Keratinocyte (primary cell): ENCODE data around the gene FXYD5. TPM values are rescaled to one million over a fixed set of nuclear protein-coding genes. Genes with fewer than 3 reads are reported as not detected.
A peak's percentile ranks its signal among the peaks of the same experiment; 100 is the strongest.
"Not testable (repeated sequence)": the region's sequence is repeated elsewhere in the genome, so short reads cannot be mapped to it uniquely, and the experiment has no call there.

Experiments used
- DNase-seq: peaks from one replicate; pipeline ENCODE4 v3.0.0-alpha.2; 2011; ENCODE audit warnings: low read depth, missing footprints, low spot score
- FAIRE-seq: peaks from 2 replicates; lab custom pipeline; 2011; peaks lifted over from hg19 to GRCh38; lab: Jason Lieb, UNC
- H2AFZ ChIP-seq: 2 replicates; pipeline ENCODE4 v1.6.0; 2012; ENCODE audit warnings: low read length, control low read depth, inconsistent platforms; ENCODE audit not compliant: control insufficient read depth
- H3K27ac ChIP-seq: 2 replicates; pipeline ENCODE4 v1.5.1; 2011; ENCODE audit warnings: low read length; ENCODE audit not compliant: control insufficient read depth, insufficient read depth
- H3K27me3 ChIP-seq: 3 replicates; pipeline ENCODE4 v1.6.0; 2011; ENCODE audit warnings: low read length; ENCODE audit not compliant: control insufficient read depth, insufficient read depth; ENCODE audit errors: extremely low read depth
- H3K36me3 ChIP-seq, 2 experiments: 2 replicates in 1 of 2; 3 replicates in 1 of 2; pipeline ENCODE4 v1.5.1; 2011; ENCODE audit warnings: low read length in 2 of 2, mild to moderate bottlenecking in 1 of 2; ENCODE audit not compliant: control insufficient read depth in 2 of 2, insufficient read depth in 2 of 2; ENCODE audit errors: extremely low read depth in 1 of 2
- H3K4me1 ChIP-seq: 3 replicates; pipeline ENCODE4 v1.5.1; 2011; ENCODE audit warnings: low read length; ENCODE audit not compliant: control insufficient read depth, insufficient read depth; ENCODE audit errors: extremely low read depth
- H3K4me2 ChIP-seq: 3 replicates; pipeline ENCODE4 v1.6.0; 2011; ENCODE audit warnings: low read depth, low read length; ENCODE audit not compliant: control insufficient read depth, insufficient read depth; ENCODE audit errors: extremely low read depth
- H3K4me3 ChIP-seq, 3 experiments: fragments of 200-600 bp in 1 of 3; sonication (generic) in 1 of 3; 2 replicates in 2 of 3; 3 replicates in 1 of 3; pipeline ENCODE4 v1.5.1; 2011 to 2016; ENCODE audit warnings: low read length in 3 of 3, mild to moderate bottlenecking in 3 of 3, control low read depth in 2 of 3, inconsistent platforms in 1 of 3, low read depth in 1 of 3, mixed read lengths in 1 of 3, mixed run types in 1 of 3, moderate library complexity in 1 of 3; ENCODE audit not compliant: control insufficient read depth in 2 of 3, insufficient read depth in 2 of 3; ENCODE audit errors: extremely low read depth in 1 of 3
- H3K79me2 ChIP-seq: 2 replicates; pipeline ENCODE4 v1.6.0; 2012; ENCODE audit warnings: low read length; ENCODE audit not compliant: control insufficient read depth, insufficient read depth
- H3K9ac ChIP-seq: 3 replicates; pipeline ENCODE4 v1.6.0; 2011; ENCODE audit warnings: low read length; ENCODE audit not compliant: control insufficient read depth, insufficient read depth; ENCODE audit errors: extremely low read depth
- H3K9me1 ChIP-seq: 3 replicates; pipeline ENCODE4 v1.6.0; 2011; ENCODE audit warnings: low read length; ENCODE audit not compliant: control insufficient read depth, insufficient read depth; ENCODE audit errors: extremely low read depth
- H3K9me3 ChIP-seq: 2 replicates; pipeline ENCODE4 v1.5.1; 2012; ENCODE audit warnings: low read depth, low read length; ENCODE audit not compliant: control insufficient read depth
- H4K20me1 ChIP-seq: 3 replicates; pipeline ENCODE4 v1.6.0; 2011; ENCODE audit warnings: low read length; ENCODE audit not compliant: control insufficient read depth, insufficient read depth; ENCODE audit errors: extremely low read depth
- CTCF ChIP-seq, 3 experiments: IDR thresholded peaks in 1 of 3; conservative IDR thresholded peaks in 1 of 3; optimal IDR thresholded peaks in 1 of 3; 2 replicates in 2 of 3; 3 replicates in 1 of 3; pipeline versions ENCODE3 to v1.5.1; 2011; ENCODE audit warnings: low read length in 3 of 3, mild to moderate bottlenecking in 3 of 3, moderate library complexity in 2 of 3, control low read depth in 1 of 3, inconsistent platforms in 1 of 3; ENCODE audit not compliant: insufficient read depth in 2 of 3; ENCODE audit errors: extremely low read depth in 1 of 3
- EZH2 ChIP-seq: IDR thresholded peaks from one replicate; pipeline ENCODE4 v1.6.1; 2012; ENCODE audit warnings: inconsistent platforms, mild to moderate bottlenecking, low read length, moderate library complexity
- dilution Hi-C: fragments of 300-500 bp; cut with MboI; formaldehyde crosslinking; loops from one replicate; pipeline ENCODE4 v1.7.0; 2020; ENCODE audit warnings: low sequenced_read_pairs; ENCODE audit not compliant: extremely low pct_ligation_motif_present
- polyA plus RNA-seq, 5 experiments: library from polyadenylated mRNA; depleted of rRNA in 3 of 5; stranded (reverse) in 3 of 5; stranded (forward) in 1 of 5; unstranded in 1 of 5; fragments of >200 nt; gene quantifications; 1 replicate in 1 of 5; 2 replicates in 3 of 5; 3 replicates in 1 of 5; pipeline versions ENCODE4 v1.2.1 to v1.2.3, GENCODE V29; 2011 to 2012; ENCODE audit warnings: missing spikeins in 2 of 5, low read depth in 1 of 5, low replicate concordance in 1 of 5

The FXYD5 gene
- polyA plus RNA-seq, 1 donor (not counting 4 experiments of a cell fraction or from before 2014, with no cell fraction given), result 122 TPM

GRCh38 chr19:35195830-35196229 is 41.3 kb downstream of the FXYD5 start:
- H3K9ac ChIP-seq, result no peak overlapping the region
- H3K27ac ChIP-seq, result no peak overlapping the region
- no peaks in the 10 kb centered on the region for H3K36me3 ChIP-seq
- H3K4me2 ChIP-seq, result no peak overlapping the region
- TF ChIP-seq CTCF (optimal IDR thresholded peaks at IDR 0.05 in 1 of 3, IDR thresholded peaks at IDR 0.05 in 1 of 3, conservative IDR thresholded peaks at IDR 0.05 in 1 of 3; ENCODE audit: extremely low read depth in 1 of 3, insufficient read depth in 2 of 3, low read length in 3 of 3) (no peak), EZH2 (no peak)
- no peaks in the 10 kb centered on the region for H3K79me2 ChIP-seq
- dilution Hi-C loops, result no loop called here
- FAIRE-seq (no peak), DNase-seq (no peak)
- no peaks in the 10 kb centered on the region for H3K9me1 ChIP-seq
- no peaks in the 10 kb centered on the region for H3K27me3 ChIP-seq
- H3K9me3 ChIP-seq, result no peaks in the 10 kb centered on the region
- H3K4me3 ChIP-seq, result no peak overlapping the region
- no peak overlapping the region for H2AFZ ChIP-seq
- no peaks in the 10 kb centered on the region for H4K20me1 ChIP-seq
- H3K4me1 ChIP-seq, result no peaks in the 10 kb centered on the region

- H3K9me3 ChIP-seq, H2AFZ ChIP-seq, H3K27ac ChIP-seq, H3K4me3 ChIP-seq, H3K4me1 ChIP-seq, H4K20me1 ChIP-seq, dilution Hi-C loops, H3K79me2 ChIP-seq, H3K9me1 ChIP-seq, H3K27me3 ChIP-seq, H3K9ac ChIP-seq, H3K4me2 ChIP-seq, H3K36me3 ChIP-seq: not testable (repeated sequence)
- DNase-seq, result peak; percentile 13
- FAIRE-seq, result peak; percentile 20
Measured at GRCh38 chr19:35196861-35197260, 42.3 kb downstream of the FXYD5 start.

- no peak for DNase-seq
- no peak overlapping the region for H3K4me3 ChIP-seq
- no peaks in the 10 kb centered on the region for H3K27me3 ChIP-seq
- no peak overlapping the region for H3K27ac ChIP-seq
- no peaks in the 10 kb centered on the region for H3K9me1 ChIP-seq
- H3K79me2 ChIP-seq, result no peaks in the 10 kb centered on the region
- H4K20me1 ChIP-seq, result no peaks in the 10 kb centered on the region
- no peak overlapping the region for H2AFZ ChIP-seq
- H3K4me2 ChIP-seq, result no peak overlapping the region
- H3K4me1 ChIP-seq, result no peaks in the 10 kb centered on the region
- TF ChIP-seq EZH2, result no peak
- TF ChIP-seq CTCF (optimal IDR thresholded peaks at IDR 0.05 in 1 of 3, IDR thresholded peaks at IDR 0.05 in 1 of 3, conservative IDR thresholded peaks at IDR 0.05 in 1 of 3; ENCODE audit: extremely low read depth in 1 of 3, insufficient read depth in 2 of 3, low read length in 3 of 3), result no peak
- H3K9me3 ChIP-seq, result no peaks in the 10 kb centered on the region
- H3K36me3 ChIP-seq, result no peaks in the 10 kb centered on the region
- dilution Hi-C loops, result no loop called here
- FAIRE-seq, result no peak
- H3K9ac ChIP-seq, result no peak overlapping the region
Measured at GRCh38 chr19:35199481-35199880, 44.9 kb downstream of the FXYD5 start.
